GM23338 (cell line): ENCODE data around the gene FAM118B. TPM values are rescaled to one million over a fixed set of nuclear protein-coding genes. Genes with fewer than 3 reads are reported as not detected.
"Not testable (repeated sequence)": the region's sequence is repeated elsewhere in the genome, so short reads cannot be mapped to it uniquely, and the experiment has no call there.

ENCODE experiments used
- ATAC-seq: fragments of 200-7000 bp; cut with Tn5 transposase; 3 replicates; pipeline ENCODE4 v1.9.1; 2020
- DNase-seq: peaks from one replicate; pipeline ENCODE4 v3.0.0-alpha.2; 2015; ENCODE audit warnings: low spot score
- H2AFZ ChIP-seq: fragments of 200-600 bp; sonication (generic); 2 replicates; pipeline ENCODE4 v1.8.0; 2016; ENCODE audit warnings: antibody characterized with exemption, mild to moderate bottlenecking, moderate library complexity
- H3F3A ChIP-seq: fragments of 200-600 bp; sonication (generic); replicated peaks from 2 replicates; pipeline ENCODE4 v1.8.0; 2017; ENCODE audit warnings: antibody characterized with exemption, mixed run types, low read depth
- H3K27ac ChIP-seq: fragments of 200-600 bp; sonication (generic); 2 replicates; pipeline ENCODE4 v1.6.1; 2016; ENCODE audit warnings: low read depth
- H3K27me3 ChIP-seq: fragments of 200-600 bp; sonication (generic); 2 replicates; pipeline ENCODE4 v1.8.0; 2016; ENCODE audit warnings: mild to moderate bottlenecking, mixed run types, moderate library complexity; ENCODE audit not compliant: insufficient read depth
- H3K36me3 ChIP-seq: fragments of 200-600 bp; sonication (generic); 2 replicates; pipeline ENCODE4 v1.8.0; 2016; ENCODE audit warnings: mild to moderate bottlenecking; ENCODE audit not compliant: insufficient read depth
- H3K4me1 ChIP-seq: fragments of 200-600 bp; sonication (generic); 2 replicates; pipeline ENCODE4 v1.8.0; 2016; ENCODE audit warnings: mild to moderate bottlenecking, moderate library complexity; ENCODE audit not compliant: insufficient read depth
- H3K4me2 ChIP-seq: fragments of 200-600 bp; sonication (generic); 2 replicates; pipeline ENCODE4 v1.7.1; 2017; ENCODE audit warnings: mixed run types
- H3K4me3 ChIP-seq: fragments of 200-600 bp; sonication (generic); 2 replicates; pipeline ENCODE4 v1.6.1; 2016; ENCODE audit warnings: mixed run types
- H3K79me2 ChIP-seq: fragments of 200-600 bp; sonication (generic); replicated peaks from 2 replicates; pipeline ENCODE4 v1.8.0; 2017; ENCODE audit warnings: mild to moderate bottlenecking; ENCODE audit not compliant: insufficient read depth
- H3K9me2 ChIP-seq: fragments of 200-600 bp; sonication (generic); 2 replicates; pipeline ENCODE4 v1.8.0; 2017; ENCODE audit not compliant: insufficient read depth
- H4K20me1 ChIP-seq: fragments of 200-600 bp; sonication (generic); replicated peaks from 2 replicates; pipeline ENCODE4 v1.8.0; 2017; ENCODE audit warnings: mild to moderate bottlenecking; ENCODE audit not compliant: insufficient read depth
- H3K27ac Mint-ChIP-seq: 2 replicates; pipeline ENCODE4 v1.8.0; 2020; ENCODE audit warnings: inconsistent platforms, mild to moderate bottlenecking, moderate library complexity, mixed read lengths
- H3K27me3 Mint-ChIP-seq: 3 replicates; pipeline ENCODE4 v1.8.0; 2022; ENCODE audit warnings: low read depth, mild to moderate bottlenecking, moderate library complexity, mixed read lengths, inconsistent platforms; ENCODE audit not compliant: insufficient read depth, poor library complexity
- H3K36me3 Mint-ChIP-seq: 3 replicates; pipeline ENCODE4 v1.8.0; 2021; ENCODE audit warnings: low read depth, mild to moderate bottlenecking, inconsistent platforms, moderate library complexity, mixed read lengths
- H3K4me1 Mint-ChIP-seq: 3 replicates; pipeline ENCODE4 v1.8.0; 2020; ENCODE audit warnings: mild to moderate bottlenecking, inconsistent platforms, mixed read lengths
- H3K4me3 Mint-ChIP-seq: 3 replicates; pipeline ENCODE4 v1.8.0; 2021; ENCODE audit warnings: moderate library complexity, mild to moderate bottlenecking, inconsistent platforms, mixed read lengths
- H3K9me3 Mint-ChIP-seq: 3 replicates; pipeline ENCODE4 v1.8.0; 2020; ENCODE audit warnings: moderate library complexity, mild to moderate bottlenecking, inconsistent platforms, mixed read lengths
- polyA plus RNA-seq: library from polyadenylated mRNA; unstranded; fragments of >200 nt; fragmentation: Nextera tagmentation; extraction: Ambion mirVana; gene quantifications from 2 replicates; pipeline ENCODE4 v1.2.1, GENCODE V29; 2016
- total RNA-seq: library from RNA; depleted of rRNA; stranded (reverse); fragments of >200 nt; shearing (Covaris generic); gene quantifications from 2 replicates; pipeline ENCODE4 v1.2.3, GENCODE V29; 2014
- TF ChIP-seq, protein P1 (sequence below): fragments of 250-450 bp; sonication (Bioruptor Pico); IDR thresholded peaks from 2 replicates; pipeline ENCODE4 v1.5.0; 2020; ENCODE audit warnings: mild to moderate bottlenecking, moderate library complexity

FAM118B gene
- total and polyA plus RNA-seq, 2 experiments from 2014 or later: 33.7 to 43.4 TPM

DNA sequence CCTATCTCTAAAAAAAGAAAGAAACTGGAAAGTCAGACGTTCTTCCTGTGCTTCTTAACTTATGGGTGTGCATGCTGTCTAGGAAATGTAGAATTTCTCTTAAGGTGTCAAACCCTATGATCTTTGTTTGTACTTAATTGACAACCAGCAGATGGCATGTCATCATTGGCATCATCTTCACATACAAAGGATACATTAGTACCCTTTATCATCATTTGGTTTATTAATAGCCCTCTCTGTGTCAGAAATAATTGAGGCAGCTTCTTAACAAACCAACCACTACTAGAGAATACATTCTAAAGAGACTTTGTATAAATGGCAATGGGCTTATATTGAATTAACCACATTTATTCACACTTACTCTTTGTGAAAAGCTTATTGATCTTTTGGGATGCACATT lies 43.2 kb downstream of the FAM118B start:
- Mint-ChIP-seq H3K4me3 (no peak overlapping the region), H3K9me3 (no peaks in the 10 kb centered on the region), H3K36me3 (peaks cover 58% of the 10 kb centered on the region; the same call in 2 of the 3 replicates), H3K4me1 (no peaks in the 10 kb centered on the region), H3K27me3 (no peaks in the 10 kb centered on the region), H3K27ac (no peak overlapping the region)
- DNase-seq: no peak
- no peaks in the 10 kb centered on the region for H3K4me1 ChIP-seq
- peaks cover 6% of the 10 kb centered on the region; the same call in 1 of the 2 replicates for H3F3A ChIP-seq
- peaks cover 19% of the 10 kb centered on the region for H3K36me3 ChIP-seq
- no peak overlapping the region for H3K4me3 ChIP-seq
- ATAC-seq: no peak
- H4K20me1 ChIP-seq: 0 out of 2 replicates have a peak, but pooled peaks cover 5% of the 10 kb centered on the region
- H3K9me2 ChIP-seq: no peaks in the 10 kb centered on the region
- no peak overlapping the region for H3K4me2 ChIP-seq
- no peaks in the 10 kb centered on the region for H3K79me2 ChIP-seq
- H3K27ac ChIP-seq: no peak overlapping the region
- TF ChIP-seq, protein P1, sequence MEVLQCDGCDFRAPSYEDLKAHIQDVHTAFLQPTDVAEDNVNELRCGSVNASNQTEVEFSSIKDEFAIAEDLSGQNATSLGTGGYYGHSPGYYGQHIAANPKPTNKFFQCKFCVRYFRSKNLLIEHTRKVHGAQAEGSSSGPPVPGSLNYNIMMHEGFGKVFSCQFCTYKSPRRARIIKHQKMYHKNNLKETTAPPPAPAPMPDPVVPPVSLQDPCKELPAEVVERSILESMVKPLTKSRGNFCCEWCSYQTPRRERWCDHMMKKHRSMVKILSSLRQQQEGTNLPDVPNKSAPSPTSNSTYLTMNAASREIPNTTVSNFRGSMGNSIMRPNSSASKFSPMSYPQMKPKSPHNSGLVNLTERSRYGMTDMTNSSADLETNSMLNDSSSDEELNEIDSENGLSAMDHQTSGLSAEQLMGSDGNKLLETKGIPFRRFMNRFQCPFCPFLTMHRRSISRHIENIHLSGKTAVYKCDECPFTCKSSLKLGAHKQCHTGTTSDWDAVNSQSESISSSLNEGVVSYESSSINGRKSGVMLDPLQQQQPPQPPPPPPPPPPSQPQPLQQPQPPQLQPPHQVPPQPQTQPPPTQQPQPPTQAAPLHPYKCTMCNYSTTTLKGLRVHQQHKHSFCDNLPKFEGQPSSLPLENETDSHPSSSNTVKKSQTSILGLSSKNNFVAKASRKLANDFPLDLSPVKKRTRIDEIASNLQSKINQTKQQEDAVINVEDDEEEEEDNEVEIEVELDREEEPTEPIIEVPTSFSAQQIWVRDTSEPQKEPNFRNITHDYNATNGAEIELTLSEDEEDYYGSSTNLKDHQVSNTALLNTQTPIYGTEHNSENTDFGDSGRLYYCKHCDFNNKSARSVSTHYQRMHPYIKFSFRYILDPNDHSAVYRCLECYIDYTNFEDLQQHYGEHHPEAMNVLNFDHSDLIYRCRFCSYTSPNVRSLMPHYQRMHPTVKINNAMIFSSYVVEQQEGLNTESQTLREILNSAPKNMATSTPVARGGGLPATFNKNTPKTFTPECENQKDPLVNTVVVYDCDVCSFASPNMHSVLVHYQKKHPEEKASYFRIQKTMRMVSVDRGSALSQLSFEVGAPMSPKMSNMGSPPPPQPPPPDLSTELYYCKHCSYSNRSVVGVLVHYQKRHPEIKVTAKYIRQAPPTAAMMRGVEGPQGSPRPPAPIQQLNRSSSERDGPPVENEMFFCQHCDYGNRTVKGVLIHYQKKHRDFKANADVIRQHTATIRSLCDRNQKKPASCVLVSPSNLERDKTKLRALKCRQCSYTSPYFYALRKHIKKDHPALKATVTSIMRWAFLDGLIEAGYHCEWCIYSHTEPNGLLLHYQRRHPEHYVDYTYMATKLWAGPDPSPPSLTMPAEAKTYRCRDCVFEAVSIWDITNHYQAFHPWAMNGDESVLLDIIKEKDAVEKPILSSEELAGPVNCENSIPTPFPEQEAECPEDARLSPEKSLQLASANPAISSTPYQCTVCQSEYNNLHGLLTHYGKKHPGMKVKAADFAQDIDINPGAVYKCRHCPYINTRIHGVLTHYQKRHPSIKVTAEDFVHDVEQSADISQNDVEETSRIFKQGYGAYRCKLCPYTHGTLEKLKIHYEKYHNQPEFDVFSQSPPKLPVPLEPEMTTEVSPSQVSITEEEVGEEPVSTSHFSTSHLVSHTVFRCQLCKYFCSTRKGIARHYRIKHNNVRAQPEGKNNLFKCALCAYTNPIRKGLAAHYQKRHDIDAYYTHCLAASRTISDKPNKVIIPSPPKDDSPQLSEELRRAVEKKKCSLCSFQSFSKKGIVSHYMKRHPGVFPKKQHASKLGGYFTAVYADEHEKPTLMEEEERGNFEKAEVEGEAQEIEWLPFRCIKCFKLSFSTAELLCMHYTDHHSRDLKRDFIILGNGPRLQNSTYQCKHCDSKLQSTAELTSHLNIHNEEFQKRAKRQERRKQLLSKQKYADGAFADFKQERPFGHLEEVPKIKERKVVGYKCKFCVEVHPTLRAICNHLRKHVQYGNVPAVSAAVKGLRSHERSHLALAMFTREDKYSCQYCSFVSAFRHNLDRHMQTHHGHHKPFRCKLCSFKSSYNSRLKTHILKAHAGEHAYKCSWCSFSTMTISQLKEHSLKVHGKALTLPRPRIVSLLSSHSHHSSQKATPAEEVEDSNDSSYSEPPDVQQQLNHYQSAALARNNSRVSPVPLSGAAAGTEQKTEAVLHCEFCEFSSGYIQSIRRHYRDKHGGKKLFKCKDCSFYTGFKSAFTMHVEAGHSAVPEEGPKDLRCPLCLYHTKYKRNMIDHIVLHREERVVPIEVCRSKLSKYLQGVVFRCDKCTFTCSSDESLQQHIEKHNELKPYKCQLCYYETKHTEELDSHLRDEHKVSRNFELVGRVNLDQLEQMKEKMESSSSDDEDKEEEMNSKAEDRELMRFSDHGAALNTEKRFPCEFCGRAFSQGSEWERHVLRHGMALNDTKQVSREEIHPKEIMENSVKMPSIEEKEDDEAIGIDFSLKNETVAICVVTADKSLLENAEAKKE (CRISPR knock-in tag): no peak
- no peak overlapping the region for H2AFZ ChIP-seq
- H3K27me3 ChIP-seq: no peaks in the 10 kb centered on the region

DNA sequence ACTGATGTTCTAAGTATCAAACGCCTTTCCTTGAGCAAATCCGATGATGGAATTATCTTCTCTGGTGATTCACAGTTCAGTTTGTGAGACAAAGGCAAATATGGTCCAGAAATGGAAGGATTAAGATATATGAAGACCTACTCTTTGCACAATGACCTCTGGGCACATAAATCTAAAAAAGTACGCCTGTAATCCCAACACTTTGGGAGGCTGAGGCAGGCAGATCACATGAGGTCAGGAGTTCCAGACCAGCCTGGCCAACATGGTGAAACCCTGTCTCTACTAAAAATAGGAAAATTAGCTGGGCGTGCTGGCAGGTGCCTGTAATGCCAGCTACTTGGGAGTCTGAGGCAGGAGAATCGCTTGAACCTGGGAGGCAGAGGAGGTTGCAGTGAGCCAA lies 43.9 kb downstream of the FAM118B start:
- DNase-seq, H3K27me3 Mint-ChIP-seq, H2AFZ ChIP-seq, H3K27me3 ChIP-seq, H3K9me2 ChIP-seq, H3K27ac ChIP-seq, H3K4me1 Mint-ChIP-seq, H3K79me2 ChIP-seq, H3K9me3 Mint-ChIP-seq, H3K27ac Mint-ChIP-seq, H3K4me2 ChIP-seq, H3K4me1 ChIP-seq, H3F3A ChIP-seq, H4K20me1 ChIP-seq, H3K4me3 Mint-ChIP-seq, ATAC-seq, H3K4me3 ChIP-seq: not testable (repeated sequence)
- peaks cover 57% of the 10 kb centered on the region; the same call in 2 of the 3 replicates for H3K36me3 Mint-ChIP-seq
- peaks cover 19% of the 10 kb centered on the region for H3K36me3 ChIP-seq
